ENCODE measurements around the gene PHC1.

DNA sequence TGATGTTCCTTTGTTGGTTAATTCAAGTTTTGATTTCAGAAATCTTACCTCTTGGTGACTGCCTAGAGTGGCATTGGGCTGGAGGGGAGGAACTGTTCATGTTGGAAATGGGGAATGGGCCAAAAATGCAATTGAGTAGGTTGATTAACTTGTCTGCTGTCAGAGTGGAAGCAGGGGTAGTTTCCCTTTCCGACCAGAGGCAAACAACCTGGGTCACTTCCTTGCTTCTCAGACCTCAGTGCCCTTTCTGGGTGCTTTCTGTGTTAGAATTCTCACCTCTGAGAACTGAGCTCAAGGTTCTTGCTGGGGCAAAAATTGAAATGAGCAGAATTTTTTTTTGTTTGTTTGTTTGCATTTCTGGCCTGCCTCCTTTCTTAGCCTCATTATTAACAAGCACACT is 37.4 kb downstream of the PHC1 start:
- TF ChIP-seq, protein P1, sequence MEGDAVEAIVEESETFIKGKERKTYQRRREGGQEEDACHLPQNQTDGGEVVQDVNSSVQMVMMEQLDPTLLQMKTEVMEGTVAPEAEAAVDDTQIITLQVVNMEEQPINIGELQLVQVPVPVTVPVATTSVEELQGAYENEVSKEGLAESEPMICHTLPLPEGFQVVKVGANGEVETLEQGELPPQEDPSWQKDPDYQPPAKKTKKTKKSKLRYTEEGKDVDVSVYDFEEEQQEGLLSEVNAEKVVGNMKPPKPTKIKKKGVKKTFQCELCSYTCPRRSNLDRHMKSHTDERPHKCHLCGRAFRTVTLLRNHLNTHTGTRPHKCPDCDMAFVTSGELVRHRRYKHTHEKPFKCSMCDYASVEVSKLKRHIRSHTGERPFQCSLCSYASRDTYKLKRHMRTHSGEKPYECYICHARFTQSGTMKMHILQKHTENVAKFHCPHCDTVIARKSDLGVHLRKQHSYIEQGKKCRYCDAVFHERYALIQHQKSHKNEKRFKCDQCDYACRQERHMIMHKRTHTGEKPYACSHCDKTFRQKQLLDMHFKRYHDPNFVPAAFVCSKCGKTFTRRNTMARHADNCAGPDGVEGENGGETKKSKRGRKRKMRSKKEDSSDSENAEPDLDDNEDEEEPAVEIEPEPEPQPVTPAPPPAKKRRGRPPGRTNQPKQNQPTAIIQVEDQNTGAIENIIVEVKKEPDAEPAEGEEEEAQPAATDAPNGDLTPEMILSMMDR (conservative IDR thresholded peaks at IDR 0.05; ENCODE audit: low read depth, low read length), result no peak
- TF ChIP-seq EZH2 (IDR thresholded peaks at IDR 0.05; ENCODE audit: borderline replicate concordance, low read depth, low read length, poor library complexity, severe bottlenecking), result no peak
